ENCODE results near the gene PPP1R3E. TPM values are rescaled to one million over a fixed set of nuclear protein-coding genes. Genes with fewer than 3 reads are reported as not detected.
A peak's percentile ranks its signal among the peaks of the same experiment; 100 is the strongest.

Gene PPP1R3E
- total RNA-seq, 6 experiments from 2014 or later = 4.0 to 11.1 (median 8.1) TPM

GRCh38 chr14:23299211-23299957 is 3.3 kb downstream of the PPP1R3E start:
- ATAC-seq = no peak
- intact Hi-C loops (cut with DNase I) = no loop called here
- Histone ChIP-seq H3K36me3 (peaks cover 0 to 10% (median 0%) of the 10 kb centered on the region in 4 donors), H3K4me1 (peaks cover 0 to 11% (median 3%) of the 10 kb centered on the region in 4 donors), H3K9me3 (no peaks in the 10 kb centered on the region), H3K4me3 (no peak overlapping the region), H3K27ac (peak overlapping the region in 1 of 3 donors; percentile 98), H3K27me3 (no peaks in the 10 kb centered on the region)
- WGBS (ENCODE audit: insufficient coverage, low coverage, low lambda C conversion rate, missing lambda C conversion rate) = 66% methylated on average over 2 of the region's 2 CpGs
- no peak for DNase-seq
- TF ChIP-seq CTCF (IDR thresholded peaks at IDR 0.05) = peak in 2 of 4 donors; percentile 22
- no peak for TF ChIP-seq POLR2A (IDR thresholded peaks at IDR 0.05)

- Histone ChIP-seq H3K27me3 (no peaks in the 10 kb centered on the region), H3K36me3 (peaks cover 0 to 10% (median 0%) of the 10 kb centered on the region in 4 donors), H3K4me3 (no peak overlapping the region), H3K27ac (no peak overlapping the region), H3K4me1 (peaks cover 0 to 11% (median 3%) of the 10 kb centered on the region in 4 donors), H3K9me3 (no peaks in the 10 kb centered on the region)
- TF ChIP-seq POLR2A (IDR thresholded peaks at IDR 0.05) (no peak), CTCF (IDR thresholded peaks at IDR 0.05) (no peak)
- WGBS (ENCODE audit: insufficient coverage, low coverage, low lambda C conversion rate, missing lambda C conversion rate) = 81% methylated on average over 4 of the region's 7 CpGs
- intact Hi-C loops (cut with DNase I) = no loop called here
- DNase-seq (no peak), ATAC-seq (no peak)
Measured at GRCh38 chr14:23297611-23298277, 4.9 kb downstream of the PPP1R3E start.

GRCh38 chr14:23297096-23297495 is 5.6 kb downstream of the PPP1R3E start:
- Histone ChIP-seq H3K36me3 (peaks cover 0 to 10% (median 0%) of the 10 kb centered on the region in 4 donors), H3K4me1 (peaks cover 0 to 11% (median 3%) of the 10 kb centered on the region in 4 donors), H3K4me3 (no peak overlapping the region), H3K27me3 (no peaks in the 10 kb centered on the region), H3K9me3 (no peaks in the 10 kb centered on the region), H3K27ac (no peak overlapping the region)
- intact Hi-C loops (cut with DNase I) = no loop called here
- no peak for ATAC-seq
- no peak for TF ChIP-seq CTCF (IDR thresholded peaks at IDR 0.05)
- 81% methylated on average over 7 of the region's 7 CpGs for WGBS (ENCODE audit: insufficient coverage, low coverage, low lambda C conversion rate, missing lambda C conversion rate)
- DNase-seq = no peak

GRCh38 chr14:23296012-23296777 is 6.5 kb downstream of the PPP1R3E start:
- no peak for ATAC-seq
- intact Hi-C loops (cut with DNase I) = no loop called here
- no peak for DNase-seq
- Histone ChIP-seq H3K4me1 (peaks cover 0 to 11% (median 3%) of the 10 kb centered on the region in 4 donors), H3K27ac (no peak overlapping the region), H3K9me3 (no peaks in the 10 kb centered on the region), H3K36me3 (peaks cover 0 to 10% (median 0%) of the 10 kb centered on the region in 4 donors), H3K4me3 (no peak overlapping the region), H3K27me3 (no peaks in the 10 kb centered on the region)
- WGBS (ENCODE audit: insufficient coverage, low coverage, low lambda C conversion rate, missing lambda C conversion rate) = 89% methylated on average over 7 of the region's 7 CpGs
- TF ChIP-seq POLR2A (IDR thresholded peaks at IDR 0.05) = no peak
- TF ChIP-seq CTCF (IDR thresholded peaks at IDR 0.05) = no peak

Data from right lobe of liver (tissue), 6 donors.